Kidney (tissue), 14 donors: ENCODE data around the gene CORO1C. TPM values are rescaled to one million over a fixed set of nuclear protein-coding genes. Genes with fewer than 3 reads are reported as not detected.

ENCODE experiments used
- DNase-seq, 5 donors: peaks; one replicate each; pipeline ENCODE4 v3.0.0-alpha.2; 2013 to 2020
- FAIRE-seq: peaks from 2 replicates; lab custom pipeline; 2012; peaks lifted over from hg19 to GRCh38; lab: Jason Lieb, UNC
- H3K27ac ChIP-seq, 2 donors: one replicate each; pipeline ENCODE4 v1.7.0; 2013; ENCODE audit warnings: low read depth in 2 of 2, low read length in 2 of 2, inconsistent platforms in 1 of 2
- H3K27me3 ChIP-seq: one replicate; pipeline ENCODE4 v1.7.1; 2013; ENCODE audit warnings: low read length, inconsistent platforms; ENCODE audit not compliant: control insufficient read depth, insufficient read depth
- H3K36me3 ChIP-seq, 3 donors: one replicate each; pipeline versions ENCODE4 v1.7.0 to v1.7.1; 2013; ENCODE audit warnings: low read length in 3 of 3, control low read depth in 1 of 3, inconsistent platforms in 1 of 3; ENCODE audit not compliant: insufficient read depth in 3 of 3, control insufficient read depth in 2 of 3
- H3K4me1 ChIP-seq, 3 donors: one replicate each; pipeline versions ENCODE4 v1.7.0 to v1.7.1; 2013; ENCODE audit warnings: low read length in 3 of 3, inconsistent platforms in 1 of 3, low read depth in 1 of 3; ENCODE audit not compliant: control insufficient read depth in 2 of 3, insufficient read depth in 2 of 3
- H3K4me3 ChIP-seq, 3 donors: one replicate each; pipeline versions ENCODE4 v1.7.0 to v1.8.1; 2013; ENCODE audit warnings: low read length in 3 of 3, control low read depth in 1 of 3, inconsistent platforms in 1 of 3
- H3K9ac ChIP-seq, 3 donors: one replicate each; pipeline versions ENCODE4 v1.7.0 to v1.7.1; 2013; ENCODE audit warnings: low read length in 3 of 3, control low read depth in 1 of 3, inconsistent platforms in 1 of 3
- H3K9me3 ChIP-seq, 3 donors: one replicate each; pipeline versions ENCODE4 v1.7.0 to v1.7.1; 2013; ENCODE audit warnings: low read length in 3 of 3, control low read depth in 1 of 3, inconsistent platforms in 1 of 3; ENCODE audit not compliant: control insufficient read depth in 2 of 3, insufficient read depth in 1 of 3
- CTCF ChIP-seq: IDR thresholded peaks from 3 replicates; pipeline ENCODE4 v1.5.1; 2012; ENCODE audit warnings: mild to moderate bottlenecking, moderate library complexity, borderline replicate concordance; ENCODE audit not compliant: insufficient read depth; ENCODE audit errors: extremely low read depth
- intact Hi-C: fragments of 100-400 bp; cut with DNase I; formaldehyde crosslinking; loops from one replicate; pipeline ENCODE4 v1.11.1; 2022
- polyA plus RNA-seq: library from polyadenylated mRNA; stranded (reverse); fragments of 350-450 nt; fragmentation: Illumina TruSeq; extraction: RNeasy Lipid Tissue Mini Kit (QIAGEN cat#74804); gene quantifications from one replicate; pipeline ENCODE4 v1.2.3, GENCODE V29; 2014; ENCODE audit warnings: low read depth, low replicate concordance; ENCODE audit not compliant: insufficient read depth
- total RNA-seq: library from RNA; stranded (reverse); fragmentation: NEBNext Ultra II Directional; extraction: Animal tissue kit (Norgen Biotek cat#: 25700); gene quantifications from one replicate; pipeline ENCODE4 v1.2.1, GENCODE V29; 2021
- donor health status: control.
- donor health status: control.
- donor health status: control.
- donor health status: control.
- donor health status: control.
- donor health status: DM: yes; HTN: yes; CAD: no.
- donor health status: Normal renal cell carcinoma (clear cell type).

Gene CORO1C
- total and polyA plus RNA-seq, 2 donors from 2014 or later, result 16.6 to 104 TPM

DNA sequence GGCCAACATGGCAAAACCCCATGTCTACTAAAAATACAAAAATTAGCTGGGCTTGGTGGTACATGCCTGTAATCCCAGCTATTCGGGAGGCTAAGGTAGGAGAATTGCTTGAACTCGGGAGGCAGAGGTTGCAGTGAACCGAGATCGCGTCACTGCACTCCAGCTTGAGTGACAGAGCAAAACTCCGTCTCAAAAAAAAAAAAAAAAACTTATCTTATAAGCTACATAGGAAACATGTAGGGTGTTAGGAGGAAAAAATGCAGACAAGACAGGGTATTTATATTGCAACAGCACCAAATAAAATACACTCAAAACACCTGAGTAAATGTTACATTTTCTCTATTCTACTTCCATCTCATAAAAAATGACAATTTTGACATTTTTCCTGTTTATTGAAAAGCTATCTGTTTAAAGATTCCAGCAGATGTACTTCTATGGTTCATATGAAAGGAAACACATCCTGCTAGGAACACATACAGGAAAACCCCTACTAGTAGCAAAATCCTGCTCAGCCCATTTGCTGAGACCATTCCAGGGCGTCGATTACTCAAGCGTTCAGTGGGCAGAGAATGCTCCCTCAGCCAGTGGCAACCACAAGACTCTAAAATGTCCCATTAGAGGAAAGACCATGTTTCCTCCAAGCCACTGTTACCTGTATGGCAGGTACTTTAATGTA lies 19.7 kb downstream of the CORO1C start:
- TF ChIP-seq CTCF, result no peak
- Histone ChIP-seq H3K27ac (no peak overlapping the region), H3K36me3 (no peaks in the 10 kb centered on the region), H3K9ac (no peak overlapping the region), H3K4me3 (no peak overlapping the region), H3K27me3 (no peaks in the 10 kb centered on the region), H3K9me3 (no peaks in the 10 kb centered on the region), H3K4me1 (no peaks in the 10 kb centered on the region)
- FAIRE-seq (no peak), DNase-seq (no peak)
- intact Hi-C loops, result no loop called here

GRCh38 chr12:108709697-108710096 lies 21.6 kb downstream of the CORO1C start:
- Histone ChIP-seq H3K9me3 (no peaks in the 10 kb centered on the region), H3K4me3 (no peak overlapping the region), H3K27me3 (no peaks in the 10 kb centered on the region), H3K4me1 (no peaks in the 10 kb centered on the region), H3K27ac (no peak overlapping the region), H3K9ac (no peak overlapping the region), H3K36me3 (no peaks in the 10 kb centered on the region)
- DNase-seq (no peak), FAIRE-seq (no peak)
- no peak for TF ChIP-seq CTCF
- intact Hi-C loops, result no loop called here

GRCh38 chr12:108704527-108704926 lies 26.8 kb downstream of the CORO1C start:
- TF ChIP-seq CTCF, result no peak
- Histone ChIP-seq H3K9ac (no peak overlapping the region), H3K4me3 (no peak overlapping the region), H3K36me3 (no peaks in the 10 kb centered on the region), H3K27ac (no peak overlapping the region), H3K27me3 (no peaks in the 10 kb centered on the region), H3K9me3 (no peaks in the 10 kb centered on the region), H3K4me1 (peaks cover 0 to 4% (median 0%) of the 10 kb centered on the region in 3 donors)
- FAIRE-seq (no peak), DNase-seq (no peak)
- intact Hi-C loops, result no loop called here
